Heart right ventricle (tissue), 16 donors: ENCODE data around the gene NEK6. TPM values are rescaled to one million over a fixed set of nuclear protein-coding genes. Genes with fewer than 3 reads are reported as not detected.

Source experiments
- ATAC-seq, 8 donors: fragments of 200-7000 bp; cut with Tn5 transposase; one replicate each; pipeline ENCODE4 v1.9.1; 2020; ENCODE audit warnings: mild to moderate bottlenecking in 8 of 8, moderate library complexity in 8 of 8, moderate number of reproducible peaks in 1 of 8
- DNase-seq, 2 donors: peaks; one replicate each; pipeline ENCODE4 v3.0.0-alpha.2; 2020
- H3K27ac ChIP-seq, 10 donors: fragments of 200-600 bp; sonication (generic) in 2 of 10; one replicate each; pipeline versions ENCODE4 v1.5.0 to v1.8.0; 2020 to 2022; ENCODE audit warnings: mild to moderate bottlenecking in 3 of 10
- H3K27me3 ChIP-seq, 7 donors: fragments of 200-600 bp; one replicate each; pipeline ENCODE4 v1.8.0; 2021 to 2022; ENCODE audit warnings: mild to moderate bottlenecking in 2 of 7
- H3K36me3 ChIP-seq, 9 donors: fragments of 200-600 bp; sonication (generic) in 1 of 9; one replicate each; pipeline versions ENCODE4 v1.5.0 to v1.8.0; 2020 to 2022; ENCODE audit warnings: mild to moderate bottlenecking in 2 of 9
- H3K4me1 ChIP-seq, 9 donors: fragments of 200-600 bp; sonication (generic) in 1 of 9; one replicate each; pipeline versions ENCODE4 v1.5.0 to v1.8.0; 2020 to 2022; ENCODE audit warnings: mild to moderate bottlenecking in 4 of 9
- H3K4me3 ChIP-seq, 10 donors: fragments of 200-600 bp; sonication (generic) in 2 of 10; one replicate each; pipeline versions ENCODE4 v1.5.0 to v1.8.0; 2020 to 2022; ENCODE audit warnings: mild to moderate bottlenecking in 7 of 10, moderate library complexity in 2 of 10
- H3K9me3 ChIP-seq, 11 donors: fragments of 200-600 bp in 10 of 11; sonication (generic) in 2 of 11; one replicate each; pipeline versions ENCODE4 v1.5.0 to v1.8.0; 2013 to 2022; ENCODE audit warnings: mild to moderate bottlenecking in 2 of 11, control low read depth in 1 of 11, moderate library complexity in 1 of 11
- WGBS, 2 donors: extraction: QIAGEN DNeasy Blood & Tissue Kit; methylation state at CpG; one replicate each; pipeline ENCODE4 v1.1.7; 2013; ENCODE audit warnings: inconsistent platforms in 1 of 2; 5-methylcytosine and 5-hydroxymethylcytosine counted together
- intact Hi-C, 10 donors: fragments of 100-400 bp; cut with DNase I; formaldehyde crosslinking; loops; one replicate each; pipeline versions ENCODE4 v1.11.1 to v1.14.2; 2022
- polyA plus RNA-seq, 2 donors: library from polyadenylated mRNA; stranded (reverse); fragments of 200-250 nt; gene quantifications; one replicate each; pipeline ENCODE4 v1.2.3, GENCODE V29; 2013
- total RNA-seq, 10 donors: library from RNA; stranded (reverse); fragmentation: NEBNext Ultra II Directional in 3 of 10; extraction: Animal tissue kit (Norgen Biotek cat#: 25700) in 3 of 10; gene quantifications; one replicate each; pipeline versions ENCODE4 v1.2.1 to v1.2.4, GENCODE V29; 2021 to 2023
- TF ChIP-seq, protein P1 (sequence below), 9 donors: fragments of 200-600 bp; sonication (generic) in 2 of 9; IDR thresholded peaks; one replicate each; pipeline versions ENCODE4 v1.5.0 to v1.8.0; 2021 to 2022; ENCODE audit warnings: antibody characterized with exemption in 9 of 9, mild to moderate bottlenecking in 5 of 9, moderate library complexity in 1 of 9
- donor health status: Arrhythmogenic right ventricular cardiomyopathy.
- donor health status: ischemic (EF 13 %, LVEDD 7.1; RV severe dilation, severe dysfunction).
- donor health status: healthy with polysubstance abuse.
- donor health status: DM: no; HTN: yes; CAD: no.
- donor health status: DM: no; HTN: no; CAD: no.
- donor health status: ischemic (EF 25% LVEDD 6.9; RV normal size, moderate dysfunction).
- donor health status: ischemic (EF 25% LVEDD 5.7; RV mildly dilated, moderate dysfunction).
- donor health status: healthy.
- donor health status: DM: yes; HTN: yes; CAD: no.
- donor health status: Ischemic cardiomyopathy.
- donor health status: ischemic (EF 35%, LVEDD 5.7; RV mildly dilated, moderate dysfunction).
- donor health status: nonischemic (EF 11% LVEDD 7.7; RV severe dilation, severe dysfunction).
- donor health status: DM: yes; HTN: yes; CAD: no.
- donor health status: PGD.
- donor health status: ischemic (EF 29% LVEDD 5.4; RV normal size, mild dysfunction).
- donor health status: nonischemic (EF 23%, LVEDD 6.1; RV moderate dilation, normal function).

Gene NEK6
- total and polyA plus RNA-seq, 12 donors, result 1.9 to 22.4 (median 7.5) TPM

GRCh38 chr9:124228516-124228915 is 29.2 kb upstream of the NEK6 start:
- 92 to 98% methylated on average over 2 of the region's 2 CpGs for WGBS, 2 donors
- H3K4me3 ChIP-seq, result no peak overlapping the region
- intact Hi-C loops, result no loop called here
- no peak overlapping the region for H3K27ac ChIP-seq
- peaks cover 0 to 4% (median 0%) of the 10 kb centered on the region in 7 donors for H3K27me3 ChIP-seq
- DNase-seq (no peak), ATAC-seq (no peak)
- no peaks in the 10 kb centered on the region for H3K36me3 ChIP-seq
- no peaks in the 10 kb centered on the region for H3K9me3 ChIP-seq
- peaks cover 0 to 10% (median 7%) of the 10 kb centered on the region in 9 donors for H3K4me1 ChIP-seq
- TF ChIP-seq, protein P1, sequence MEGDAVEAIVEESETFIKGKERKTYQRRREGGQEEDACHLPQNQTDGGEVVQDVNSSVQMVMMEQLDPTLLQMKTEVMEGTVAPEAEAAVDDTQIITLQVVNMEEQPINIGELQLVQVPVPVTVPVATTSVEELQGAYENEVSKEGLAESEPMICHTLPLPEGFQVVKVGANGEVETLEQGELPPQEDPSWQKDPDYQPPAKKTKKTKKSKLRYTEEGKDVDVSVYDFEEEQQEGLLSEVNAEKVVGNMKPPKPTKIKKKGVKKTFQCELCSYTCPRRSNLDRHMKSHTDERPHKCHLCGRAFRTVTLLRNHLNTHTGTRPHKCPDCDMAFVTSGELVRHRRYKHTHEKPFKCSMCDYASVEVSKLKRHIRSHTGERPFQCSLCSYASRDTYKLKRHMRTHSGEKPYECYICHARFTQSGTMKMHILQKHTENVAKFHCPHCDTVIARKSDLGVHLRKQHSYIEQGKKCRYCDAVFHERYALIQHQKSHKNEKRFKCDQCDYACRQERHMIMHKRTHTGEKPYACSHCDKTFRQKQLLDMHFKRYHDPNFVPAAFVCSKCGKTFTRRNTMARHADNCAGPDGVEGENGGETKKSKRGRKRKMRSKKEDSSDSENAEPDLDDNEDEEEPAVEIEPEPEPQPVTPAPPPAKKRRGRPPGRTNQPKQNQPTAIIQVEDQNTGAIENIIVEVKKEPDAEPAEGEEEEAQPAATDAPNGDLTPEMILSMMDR (IDR thresholded peaks at IDR 0.05), result no peak

GRCh38 chr9:124231095-124231737 is 26.5 kb upstream of the NEK6 start:
- WGBS, 2 donors, result 88 to 92% methylated on average over 8 of the region's 8 CpGs
- TF ChIP-seq, protein P1 (IDR thresholded peaks at IDR 0.05), result no peak
- Histone ChIP-seq H3K36me3 (no peaks in the 10 kb centered on the region), H3K4me3 (no peak overlapping the region), H3K4me1 (no peaks in the 10 kb centered on the region), H3K9me3 (peaks cover 0 to 19% (median 8%) of the 10 kb centered on the region in 11 donors), H3K27me3 (peaks cover 0 to 4% (median 0%) of the 10 kb centered on the region in 7 donors), H3K27ac (no peak overlapping the region)
- no peak for DNase-seq
- no peak for ATAC-seq
- intact Hi-C loops, result no loop called here

- ATAC-seq (no peak), DNase-seq (no peak)
- H3K27me3 ChIP-seq, result peaks cover 0 to 13% (median 0%) of the 10 kb centered on the region in 7 donors
- H3K36me3 ChIP-seq, result no peaks in the 10 kb centered on the region
- intact Hi-C loops, result no loop called here
- 86 to 89% methylated on average over 5 of the region's 5 CpGs for WGBS, 2 donors
- peaks cover 0 to 39% (median 16%) of the 10 kb centered on the region in 9 donors for H3K4me1 ChIP-seq
- no peak overlapping the region for H3K4me3 ChIP-seq
- peak overlapping the region in 1 of 10 donors; percentile 26 for H3K27ac ChIP-seq
- peaks cover 0 to 19% (median 8%) of the 10 kb centered on the region in 11 donors for H3K9me3 ChIP-seq
- TF ChIP-seq, protein P1 (IDR thresholded peaks at IDR 0.05), result no peak
Observed at GRCh38 chr9:124238546-124239140, 19.1 kb upstream of the NEK6 start.

GRCh38 chr9:124239249-124240073 is 18.3 kb upstream of the NEK6 start:
- WGBS, 2 donors, result 79 to 81% methylated on average over 7 of the region's 7 CpGs
- H3K36me3 ChIP-seq, result no peaks in the 10 kb centered on the region
- peaks cover 0 to 17% (median 0%) of the 10 kb centered on the region in 7 donors for H3K27me3 ChIP-seq
- H3K4me3 ChIP-seq, result no peak overlapping the region
- H3K27ac ChIP-seq, result peak overlapping the region in 1 of 10 donors; percentile 26
- TF ChIP-seq, protein P1 (IDR thresholded peaks at IDR 0.05), result no peak
- H3K4me1 ChIP-seq, result peaks cover 0 to 39% (median 17%) of the 10 kb centered on the region in 9 donors
- peaks cover 0 to 16% (median 6%) of the 10 kb centered on the region in 11 donors for H3K9me3 ChIP-seq
- DNase-seq (no peak), ATAC-seq (peak in 3 of 8 donors; percentile 49 to 58 (median 52))
- intact Hi-C loops, result no loop called here
